ENCODE results near the gene RPS27L. TPM values are rescaled to one million over a fixed set of nuclear protein-coding genes. Genes with fewer than 3 reads are reported as not detected.
A peak's percentile ranks its signal among the peaks of the same experiment; 100 is the strongest.

Gene RPS27L
- total RNA-seq, 1 donor from 2014 or later, result 202 TPM

- no peaks in the 10 kb centered on the region for H3K36me3 Mint-ChIP-seq (ENCODE audit: unreplicated experiment)
- H3K4me1 Mint-ChIP-seq (ENCODE audit: unreplicated experiment), result peaks cover 5% of the 10 kb centered on the region
- TF ChIP-seq, protein P1, sequence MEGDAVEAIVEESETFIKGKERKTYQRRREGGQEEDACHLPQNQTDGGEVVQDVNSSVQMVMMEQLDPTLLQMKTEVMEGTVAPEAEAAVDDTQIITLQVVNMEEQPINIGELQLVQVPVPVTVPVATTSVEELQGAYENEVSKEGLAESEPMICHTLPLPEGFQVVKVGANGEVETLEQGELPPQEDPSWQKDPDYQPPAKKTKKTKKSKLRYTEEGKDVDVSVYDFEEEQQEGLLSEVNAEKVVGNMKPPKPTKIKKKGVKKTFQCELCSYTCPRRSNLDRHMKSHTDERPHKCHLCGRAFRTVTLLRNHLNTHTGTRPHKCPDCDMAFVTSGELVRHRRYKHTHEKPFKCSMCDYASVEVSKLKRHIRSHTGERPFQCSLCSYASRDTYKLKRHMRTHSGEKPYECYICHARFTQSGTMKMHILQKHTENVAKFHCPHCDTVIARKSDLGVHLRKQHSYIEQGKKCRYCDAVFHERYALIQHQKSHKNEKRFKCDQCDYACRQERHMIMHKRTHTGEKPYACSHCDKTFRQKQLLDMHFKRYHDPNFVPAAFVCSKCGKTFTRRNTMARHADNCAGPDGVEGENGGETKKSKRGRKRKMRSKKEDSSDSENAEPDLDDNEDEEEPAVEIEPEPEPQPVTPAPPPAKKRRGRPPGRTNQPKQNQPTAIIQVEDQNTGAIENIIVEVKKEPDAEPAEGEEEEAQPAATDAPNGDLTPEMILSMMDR (IDR thresholded peaks at IDR 0.05), result peak; percentile 26
- no peak overlapping the region for H3K27ac Mint-ChIP-seq (ENCODE audit: unreplicated experiment)
- H3K4me3 Mint-ChIP-seq (ENCODE audit: unreplicated experiment), result no peak overlapping the region
- H3K27me3 Mint-ChIP-seq (ENCODE audit: unreplicated experiment), result no peaks in the 10 kb centered on the region
- DNase-seq (ENCODE audit: extremely low spot score, unreplicated experiment), result no peak
- H3K9me3 Mint-ChIP-seq (ENCODE audit: unreplicated experiment), result no peaks in the 10 kb centered on the region
These were observed 8.9 kb upstream of the RPS27L start for GRCh38 chr15:63166219-63166618.

GRCh38 chr15:63165166-63165859 lies 8.0 kb upstream of the RPS27L start:
- H3K9me3 Mint-ChIP-seq (ENCODE audit: unreplicated experiment), result no peaks in the 10 kb centered on the region
- no peaks in the 10 kb centered on the region for H3K27me3 Mint-ChIP-seq (ENCODE audit: unreplicated experiment)
- H3K36me3 Mint-ChIP-seq (ENCODE audit: unreplicated experiment), result no peaks in the 10 kb centered on the region
- DNase-seq (ENCODE audit: extremely low spot score, unreplicated experiment), result no peak
- no peak overlapping the region for H3K4me3 Mint-ChIP-seq (ENCODE audit: unreplicated experiment)
- no peak overlapping the region for H3K27ac Mint-ChIP-seq (ENCODE audit: unreplicated experiment)
- TF ChIP-seq, protein P1 (IDR thresholded peaks at IDR 0.05), result no peak
- peaks cover 8% of the 10 kb centered on the region for H3K4me1 Mint-ChIP-seq (ENCODE audit: unreplicated experiment)

DNA sequence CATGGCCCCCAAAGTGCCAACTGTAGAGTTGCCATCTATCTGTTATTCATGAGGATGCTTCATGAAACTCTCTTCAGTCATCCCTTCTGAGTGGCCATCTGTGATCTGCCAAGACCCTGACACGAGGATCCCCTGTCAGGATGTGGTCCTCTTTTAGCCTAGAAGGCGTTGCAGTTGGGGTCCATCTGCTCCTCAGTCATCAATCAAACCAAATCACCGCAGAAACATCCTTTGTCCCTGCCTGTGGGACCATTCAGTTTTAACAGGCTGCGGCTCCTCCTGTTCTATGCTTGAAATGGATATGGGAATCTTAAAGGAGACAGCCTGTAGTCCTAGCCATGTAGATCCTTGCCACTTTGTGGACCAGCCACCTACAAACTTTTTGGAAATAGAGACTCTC lies 5.9 kb upstream of the RPS27L start:
- Mint-ChIP-seq H3K4me1 (ENCODE audit: unreplicated experiment) (peaks cover 12% of the 10 kb centered on the region), H3K27me3 (ENCODE audit: unreplicated experiment) (no peaks in the 10 kb centered on the region), H3K36me3 (ENCODE audit: unreplicated experiment) (no peaks in the 10 kb centered on the region), H3K27ac (ENCODE audit: unreplicated experiment) (no peak overlapping the region), H3K4me3 (ENCODE audit: unreplicated experiment) (no peak overlapping the region), H3K9me3 (ENCODE audit: unreplicated experiment) (no peaks in the 10 kb centered on the region)
- TF ChIP-seq, protein P1 (IDR thresholded peaks at IDR 0.05), result no peak
- DNase-seq (ENCODE audit: extremely low spot score, unreplicated experiment), result no peak

- Mint-ChIP-seq H3K4me3 (ENCODE audit: unreplicated experiment) (no peak overlapping the region), H3K36me3 (ENCODE audit: unreplicated experiment) (no peaks in the 10 kb centered on the region), H3K27me3 (ENCODE audit: unreplicated experiment) (no peaks in the 10 kb centered on the region), H3K27ac (ENCODE audit: unreplicated experiment) (no peak overlapping the region), H3K4me1 (ENCODE audit: unreplicated experiment) (peaks cover 14% of the 10 kb centered on the region), H3K9me3 (ENCODE audit: unreplicated experiment) (no peaks in the 10 kb centered on the region)
- TF ChIP-seq, protein P1 (IDR thresholded peaks at IDR 0.05), result no peak
- DNase-seq (ENCODE audit: extremely low spot score, unreplicated experiment), result no peak
These were observed 3.4 kb upstream of the RPS27L start for GRCh38 chr15:63160638-63161037.

DNA sequence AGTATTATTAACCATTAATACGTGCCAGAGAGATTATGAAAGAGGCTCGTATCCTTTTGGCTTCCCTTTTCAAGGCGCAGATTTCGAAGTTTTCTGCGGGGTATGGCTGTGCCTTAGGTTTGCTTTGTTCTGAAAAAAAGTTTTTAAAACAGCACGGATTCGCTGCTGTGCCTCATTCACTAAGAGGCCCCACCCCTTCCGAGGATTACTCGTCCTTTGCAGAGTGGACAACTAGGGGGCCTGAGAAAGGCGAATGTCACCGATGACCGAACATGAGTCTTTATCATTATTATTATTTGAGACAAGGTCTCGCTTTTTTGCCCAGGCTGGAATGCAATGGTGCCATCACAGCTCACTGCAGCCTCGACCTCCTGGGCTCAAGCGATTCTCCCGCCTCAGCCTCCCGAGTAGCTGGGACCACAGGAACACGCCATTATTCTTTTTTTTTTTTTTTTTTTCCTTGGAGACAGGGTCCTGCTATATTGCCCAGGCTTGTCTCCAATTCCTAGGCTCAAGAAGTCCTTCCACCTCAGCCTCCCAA lies 684 bp upstream of the RPS27L start:
- peak; percentile 86 for DNase-seq (ENCODE audit: extremely low spot score, unreplicated experiment)
- Mint-ChIP-seq H3K4me1 (ENCODE audit: unreplicated experiment) (peaks cover 26% of the 10 kb centered on the region), H3K27me3 (ENCODE audit: unreplicated experiment) (no peaks in the 10 kb centered on the region), H3K4me3 (ENCODE audit: unreplicated experiment) (peak overlapping the region; percentile 81), H3K27ac (ENCODE audit: unreplicated experiment) (peak overlapping the region; percentile 96), H3K9me3 (ENCODE audit: unreplicated experiment) (no peaks in the 10 kb centered on the region), H3K36me3 (ENCODE audit: unreplicated experiment) (peaks cover 16% of the 10 kb centered on the region)
- TF ChIP-seq, protein P1 (IDR thresholded peaks at IDR 0.05), result peak; percentile 40

All from osteocyte (in vitro differentiated cells).